Measurements from ENCODE around the gene SYTL4. TPM values are rescaled to one million over a fixed set of nuclear protein-coding genes. Genes with fewer than 3 reads are reported as not detected.

SYTL4 gene
- total RNA-seq (2021; fragmentation: NEBNext Ultra II Directional; extraction: Animal tissue kit (Norgen Biotek cat#: 25700)): 0.11 and 0.19 TPM in 2 replicates
- polyA plus RNA-seq (2011; rRNA removed): 0.09 and 0.11 TPM in 2 replicates
- polyA plus RNA-seq (2011; cell fraction: cytosol; rRNA removed): 0.06 TPM
- polyA plus RNA-seq (2011; cell fraction: nucleus; rRNA removed): not detected
- polyA plus RNA-seq (2012, experiment 1 of 2): 0.09 to 0.36 TPM (median 0.20 TPM) in 4 replicates
- not detected for polyA plus RNA-seq (2012, experiment 2 of 2)
- polyA plus RNA-seq (2013, experiment 1 of 2): 0.04 TPM
- polyA plus RNA-seq (2013, experiment 2 of 2): 0.04 TPM
- polyA minus RNA-seq (2011; rRNA and poly(A)+ RNA removed): 0.17 and 0.19 TPM in 2 replicates
- polyA minus RNA-seq (2011; cell fraction: cytosol; rRNA and poly(A)+ RNA removed): 0.44 TPM
- not detected for polyA minus RNA-seq (2011; cell fraction: nucleus; rRNA and poly(A)+ RNA removed)
- long read RNA-seq, experiment 1: 0 reads
- long read RNA-seq, experiment 2: 0 reads

- FAIRE-seq: no peak
- H3K4me2 ChIP-seq (ENCODE audit: insufficient read depth in 1 of 2, low read depth in 2 of 2, low read length in 2 of 2): peak within 1 kb of the TSS; percentile 69 to 81
- peaks cover 5% of the 10 kb centered on the region; the same call in 1 of the 2 replicates for H3K23me2 ChIP-seq (ENCODE audit: low read depth, low read length)
- no peak within 1 kb of the TSS for H3K14ac ChIP-seq (ENCODE audit: insufficient read length)
- H3K9ac ChIP-seq (replicated peaks in 1 of 4; ENCODE audit: extremely low read depth in 1 of 4, low read depth in 3 of 4, low read length in 3 of 4): no peak within 1 kb of the TSS
- no peak within 1 kb of the TSS for H4K8ac ChIP-seq (ENCODE audit: extremely low read depth, insufficient read depth, low read length)
- H2BK12ac ChIP-seq (ENCODE audit: low read depth, low read length): no peak within 1 kb of the TSS
- no peaks in the 10 kb centered on the region for H3K79me2 ChIP-seq (ENCODE audit: control insufficient read depth in 1 of 2, insufficient read depth in 2 of 2, low read length in 2 of 2)
- H3K4ac ChIP-seq (replicated peaks; ENCODE audit: insufficient read length, low read depth, low read length): no peak within 1 kb of the TSS
- H2BK5ac ChIP-seq (ENCODE audit: low read depth, low read length): no peak within 1 kb of the TSS
- H3K79me1 ChIP-seq (ENCODE audit: low read depth, low read length): no peaks in the 10 kb centered on the region
- WGBS, 2 experiments (ENCODE audit: extremely low coverage in 1 of 2, insufficient coverage in 1 of 2, insufficient read length in 1 of 2, insufficient replicate concordance in 2 of 2, low coverage in 1 of 2, low lambda C conversion rate in 2 of 2, missing lambda C conversion rate in 1 of 2): 5% methylated on average over 13 of the region's 60 CpGs; no CpG with 5 or more reads in 1 of the 2 experiments
- H3K4me1 ChIP-seq (replicated peaks in 1 of 4; ENCODE audit: control insufficient read depth in 3 of 4, insufficient read depth in 4 of 4, low read length in 3 of 4): no peaks in the 10 kb centered on the region
- no peak within 1 kb of the TSS for H4K5ac ChIP-seq (ENCODE audit: insufficient read length, low read depth, low read length)
- H2BK120ac ChIP-seq (replicated peaks; ENCODE audit: low read depth, low read length): no peak within 1 kb of the TSS
- H2BK20ac ChIP-seq (ENCODE audit: low read length): no peak within 1 kb of the TSS
- H3K36me3 ChIP-seq (ENCODE audit: control insufficient read depth in 2 of 4, insufficient read depth in 4 of 4, low read length in 3 of 4): no peaks in the 10 kb centered on the region
- ChIA-PET POLR2A (ENCODE audit: partially characterized antibody) (interaction anchor here (1.2 kb wide), 1 partner anchor 11 kb away, joined by 3 read pairs; no protein-coding TSS in a partner anchor), CTCF (ENCODE audit: partially characterized antibody) (interaction anchor here (0.7 to 3.3 kb wide), 6 partner anchors 11 to 60 kb away, joined by 3 to 13 read pairs (median 4); no protein-coding TSS in a partner anchor)
- H2AFZ ChIP-seq (ENCODE audit: low read length): peak within 1 kb of the TSS; percentile 32; the same call in 1 of the 2 replicates
- peaks cover 5 to 35% (median 21%) of the 10 kb centered on the region in 4 experiments for H3K27me3 ChIP-seq (replicated peaks in 1 of 4; ENCODE audit: control insufficient read depth in 3 of 4, extremely low read depth in 1 of 4, insufficient read depth in 3 of 4, low read length in 3 of 4)
- H3K56ac ChIP-seq (replicated peaks; ENCODE audit: insufficient read length, low read depth, low read length): no peak within 1 kb of the TSS
- H2BK15ac ChIP-seq (ENCODE audit: low read length): no peak within 1 kb of the TSS
- no peak within 1 kb of the TSS for H3K18ac ChIP-seq (ENCODE audit: extremely low read depth, low read length)
- H3K4me3 ChIP-seq (ENCODE audit: extremely low read depth in 1 of 4, insufficient read depth in 2 of 4, low read depth in 3 of 4, low read length in 4 of 4): peak within 1 kb of the TSS; percentile 35 to 70 (median 48)
- no peak within 1 kb of the TSS for H2AK5ac ChIP-seq (ENCODE audit: low read depth, low read length)
- peak in 1 of 2 experiments; percentile 53 for DNase-seq (ENCODE audit: low read depth in 1 of 2, low spot score in 2 of 2)
- H3K9me3 ChIP-seq (ENCODE audit: insufficient read depth in 2 of 2, low read depth in 1 of 2, low read length in 1 of 2): no peaks in the 10 kb centered on the region
- no peak within 1 kb of the TSS for H3K27ac ChIP-seq (ENCODE audit: low read depth, low read length)
- no peak within 1 kb of the TSS for H4K91ac ChIP-seq (replicated peaks; ENCODE audit: insufficient read length, low read length)
- no peaks in the 10 kb centered on the region for H4K20me1 ChIP-seq (replicated peaks in 1 of 2; ENCODE audit: control insufficient read depth in 1 of 2, insufficient read depth in 2 of 2, low read length in 2 of 2)
- H3K23ac ChIP-seq (ENCODE audit: insufficient read length): no peak within 1 kb of the TSS
- peak; percentile 56 for TF ChIP-seq ASH2L (IDR thresholded peaks at IDR 0.05; ENCODE audit: low read length)
- TF ChIP-seq EZH2 (IDR thresholded peaks at IDR 0.05; ENCODE audit: low read depth, low read length, severe bottlenecking): peak; percentile 22
- peak; percentile 19 for TF ChIP-seq RNF2 (IDR thresholded peaks at IDR 0.05; ENCODE audit: borderline replicate concordance, low read depth, low read length, missing control alignments, poor library complexity, severe bottlenecking)
- TF ChIP-seq CTCF (IDR thresholded peaks at IDR 0.05; ENCODE audit: control extremely low read depth in 1 of 3, insufficient read depth in 1 of 3, low read depth in 1 of 3, low read length in 3 of 3): peak in 1 of 3 experiments; percentile 1; a peak in 1 of 4 replicates
- 0 out of 2 replicates have a peak, but pooled peaks have one; percentile 22 for TF ChIP-seq E2F6 (IDR thresholded peaks at IDR 0.05)
These were observed at the start of gene SYTL4 for GRCh38 chrX:100731441-100732281. TSS of gene SYTL4 (minus strand) at chrX:100732121. CDS start at chrX:100702037, 30,084 bp downstream.
